ENCODE data around the gene LCMT1.

- TF ChIP-seq, protein P1, sequence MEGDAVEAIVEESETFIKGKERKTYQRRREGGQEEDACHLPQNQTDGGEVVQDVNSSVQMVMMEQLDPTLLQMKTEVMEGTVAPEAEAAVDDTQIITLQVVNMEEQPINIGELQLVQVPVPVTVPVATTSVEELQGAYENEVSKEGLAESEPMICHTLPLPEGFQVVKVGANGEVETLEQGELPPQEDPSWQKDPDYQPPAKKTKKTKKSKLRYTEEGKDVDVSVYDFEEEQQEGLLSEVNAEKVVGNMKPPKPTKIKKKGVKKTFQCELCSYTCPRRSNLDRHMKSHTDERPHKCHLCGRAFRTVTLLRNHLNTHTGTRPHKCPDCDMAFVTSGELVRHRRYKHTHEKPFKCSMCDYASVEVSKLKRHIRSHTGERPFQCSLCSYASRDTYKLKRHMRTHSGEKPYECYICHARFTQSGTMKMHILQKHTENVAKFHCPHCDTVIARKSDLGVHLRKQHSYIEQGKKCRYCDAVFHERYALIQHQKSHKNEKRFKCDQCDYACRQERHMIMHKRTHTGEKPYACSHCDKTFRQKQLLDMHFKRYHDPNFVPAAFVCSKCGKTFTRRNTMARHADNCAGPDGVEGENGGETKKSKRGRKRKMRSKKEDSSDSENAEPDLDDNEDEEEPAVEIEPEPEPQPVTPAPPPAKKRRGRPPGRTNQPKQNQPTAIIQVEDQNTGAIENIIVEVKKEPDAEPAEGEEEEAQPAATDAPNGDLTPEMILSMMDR (IDR thresholded peaks at IDR 0.05) = no peak
- TF ChIP-seq POLR2A (IDR thresholded peaks at IDR 0.05) = no peak
Observed at GRCh38 chr16:25094596-25094995, 16.9 kb upstream of the LCMT1 start.

Data from testis (tissue), 2 donors.